HG03159 (cell line): ENCODE data around the gene NPR2.

Source experiments
- ATAC-seq: cut with Tn5 transposase; IDR thresholded peaks from one replicate; pipeline ENCODE4 v1.9.1; 2021; ENCODE audit warnings: mild to moderate bottlenecking, moderate library complexity; ENCODE audit not compliant: unreplicated experiment

The NPR2 gene

DNA sequence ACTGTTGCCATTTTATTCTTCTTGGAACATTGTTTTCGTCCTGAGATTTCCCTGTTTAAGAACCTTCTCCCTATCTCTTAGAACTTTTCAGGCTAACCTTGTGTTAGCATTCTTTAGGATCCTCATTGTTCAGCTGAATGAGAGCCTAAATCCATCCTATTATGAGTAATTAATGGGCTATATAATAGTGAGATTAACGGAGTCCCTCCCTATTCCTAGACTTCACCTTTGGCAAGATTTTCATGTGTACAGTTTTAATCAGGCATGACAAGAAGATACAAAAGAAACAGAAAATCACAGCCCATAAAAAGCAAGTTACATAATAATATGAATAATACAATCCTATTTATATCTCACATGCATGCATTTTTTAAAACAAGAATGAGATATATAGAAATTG is 28.2 kb upstream of the NPR2 start:
- no peak for ATAC-seq

DNA sequence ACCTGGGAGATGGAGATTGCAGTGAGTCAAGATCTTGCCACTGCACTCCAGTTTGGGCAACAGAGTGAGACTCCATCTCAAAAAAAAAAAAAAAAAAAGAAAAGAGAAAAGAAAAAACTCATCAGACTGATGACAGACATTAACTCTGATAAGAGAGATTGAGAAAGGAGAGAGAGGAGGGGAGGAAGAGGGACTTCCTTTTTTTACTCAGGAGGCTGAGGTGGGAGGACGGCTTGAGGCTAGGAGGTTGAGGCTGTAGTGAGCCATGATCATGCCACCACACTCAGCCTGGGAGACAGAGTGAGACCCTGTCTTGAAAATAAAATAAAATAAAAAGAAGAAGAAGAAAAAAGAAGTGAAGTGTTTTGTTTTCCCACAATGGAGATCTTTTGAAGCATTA is 27.6 kb upstream of the NPR2 start:
- no peak for ATAC-seq

DNA sequence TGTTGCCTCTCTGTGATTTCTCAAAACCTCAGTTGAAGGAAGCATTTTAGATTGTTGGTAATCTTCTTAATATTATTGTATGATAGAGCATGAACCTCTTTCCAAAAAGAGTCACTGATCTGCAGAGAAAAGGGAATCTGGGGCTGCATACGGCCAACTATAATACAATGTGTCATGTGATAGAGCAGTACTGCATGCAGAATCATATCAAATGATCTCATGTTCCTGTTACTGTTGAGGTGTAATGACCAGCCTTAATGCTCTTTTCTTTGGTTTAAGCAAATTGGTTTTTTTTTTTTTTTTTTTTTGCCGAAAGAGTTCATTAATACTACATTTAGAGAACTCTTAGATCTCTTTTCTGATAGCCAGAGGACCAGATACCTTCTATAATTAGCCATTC is 24.4 kb upstream of the NPR2 start:
- ATAC-seq: no peak

DNA sequence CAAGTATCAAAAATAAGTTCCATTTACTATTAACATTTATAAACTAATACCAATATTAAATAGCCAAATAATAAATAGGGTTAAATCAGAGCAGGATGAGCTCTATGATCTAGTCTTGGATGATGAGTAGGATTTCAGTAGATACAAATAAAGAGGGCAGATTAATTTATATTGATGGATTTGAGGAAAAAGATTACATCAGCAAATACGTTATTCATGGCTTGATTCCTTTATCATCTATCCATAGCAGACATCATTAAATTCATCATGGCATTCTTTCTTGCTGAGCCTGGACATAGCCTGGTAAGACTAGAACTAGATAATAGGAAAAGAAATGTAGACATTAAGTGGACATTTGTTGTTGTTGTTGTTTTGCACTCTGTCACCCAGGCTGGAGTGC is 23.9 kb upstream of the NPR2 start:
- no peak for ATAC-seq

DNA sequence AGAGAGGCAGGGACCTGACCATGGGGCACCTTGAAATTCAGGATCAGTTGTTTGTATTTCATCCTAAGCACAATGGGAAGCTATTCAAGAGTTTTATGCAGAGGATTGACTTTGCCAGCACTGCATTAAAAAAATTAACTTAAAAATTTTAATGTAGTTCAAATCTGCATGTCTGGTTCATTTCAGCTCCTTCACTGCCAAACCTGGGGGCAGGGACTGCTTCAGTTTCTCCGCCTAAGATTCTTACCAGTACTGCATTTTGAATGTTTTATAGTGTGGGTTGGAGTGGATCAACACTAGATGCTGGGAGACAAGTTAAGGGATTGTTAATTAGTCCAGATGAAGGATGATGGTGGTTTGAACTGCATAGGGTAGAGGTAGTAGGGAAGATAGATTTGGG is 21.6 kb upstream of the NPR2 start:
- no peak for ATAC-seq

DNA sequence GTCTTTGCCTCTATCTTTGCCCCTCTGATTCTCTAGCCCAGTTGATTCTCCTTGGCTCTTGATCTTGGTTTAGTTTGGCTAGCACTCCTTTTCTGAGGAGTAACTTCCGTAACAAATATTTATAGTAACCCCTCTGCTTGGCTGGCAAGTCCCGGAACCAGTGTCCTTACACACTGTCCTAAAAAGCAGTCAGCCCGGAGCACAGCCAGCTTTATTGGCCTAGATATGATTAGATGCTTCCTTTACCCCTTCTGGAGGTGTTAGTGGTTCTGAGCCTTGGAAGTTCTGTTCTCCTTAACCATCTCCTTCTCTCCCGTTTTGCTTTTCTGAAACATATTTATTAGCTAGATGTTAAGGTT is 20.3 kb upstream of the NPR2 start:
- ATAC-seq: no peak

DNA sequence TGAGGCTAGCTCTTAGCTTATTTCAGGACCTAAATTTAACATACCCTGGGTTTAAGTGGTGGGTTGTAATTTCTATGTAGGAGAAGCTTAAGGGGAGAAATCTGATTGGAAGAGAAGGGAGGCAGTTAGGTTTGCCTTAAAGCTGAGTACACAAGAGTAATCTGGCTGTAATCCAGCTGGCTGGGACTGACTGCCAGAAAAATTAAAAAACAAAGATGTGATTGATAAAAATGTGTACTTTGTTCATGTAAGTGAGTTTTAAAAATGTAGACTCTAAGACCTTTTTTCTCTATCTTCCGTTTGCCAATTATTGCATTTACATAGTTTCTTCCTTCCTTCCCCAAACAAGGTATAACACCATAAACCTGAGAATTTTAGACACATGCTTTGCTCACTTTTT is 19.9 kb upstream of the NPR2 start:
- ATAC-seq: no peak

DNA sequence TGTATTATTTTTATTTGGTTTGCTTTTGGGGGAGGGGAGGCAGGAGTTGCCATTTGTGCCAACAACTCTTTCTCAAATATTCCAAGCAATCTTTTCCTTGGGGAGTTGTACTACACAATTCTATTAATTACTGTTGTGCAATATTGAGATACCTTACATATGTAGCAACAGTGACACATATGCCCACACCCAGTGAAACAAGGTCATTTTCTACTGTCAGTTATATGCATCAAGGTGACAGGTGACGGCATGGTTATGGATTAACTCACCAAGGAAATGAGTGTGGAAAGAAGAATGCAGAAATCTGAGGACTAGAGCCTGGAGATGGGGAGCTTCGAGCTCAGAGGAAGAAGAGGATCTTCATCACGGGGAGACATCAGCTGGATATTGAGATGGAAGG is 19.4 kb upstream of the NPR2 start:
- ATAC-seq: no peak

DNA sequence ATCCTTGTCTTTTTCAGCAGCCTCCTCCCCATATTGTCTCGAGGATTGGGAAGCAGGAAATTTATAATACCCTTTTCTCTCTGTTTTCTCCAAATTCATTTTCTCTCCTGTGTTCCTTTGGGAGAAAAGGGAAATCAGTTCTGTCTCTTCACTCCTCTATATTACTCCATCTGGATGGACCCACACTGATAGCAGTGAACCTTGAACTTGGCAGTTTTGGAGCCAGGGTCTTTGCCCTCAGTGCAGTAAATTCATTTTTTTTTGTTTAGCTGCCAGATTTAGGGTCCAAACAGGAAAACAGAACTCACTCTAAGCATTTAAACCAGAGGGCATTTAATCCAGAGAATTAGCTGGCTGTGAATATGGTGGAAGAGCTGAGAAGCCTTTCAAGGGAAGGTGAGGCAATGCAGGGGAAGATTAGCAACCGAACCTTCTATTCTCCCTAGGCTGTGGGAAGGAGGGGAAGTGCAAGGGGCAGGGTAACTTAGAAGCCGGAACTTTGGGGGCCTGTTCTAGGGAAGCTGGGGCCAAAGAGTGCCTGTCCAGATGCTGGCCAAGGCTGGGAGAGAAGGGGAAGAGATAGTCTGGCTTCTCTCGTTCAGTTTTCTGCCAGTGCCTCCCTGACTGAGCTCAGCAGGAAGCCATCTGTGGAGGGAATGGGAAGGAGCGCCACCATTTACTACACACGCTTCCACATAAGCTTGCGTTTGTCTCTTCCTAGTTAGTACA is 16.3 kb upstream of the NPR2 start:
- no peak for ATAC-seq

DNA sequence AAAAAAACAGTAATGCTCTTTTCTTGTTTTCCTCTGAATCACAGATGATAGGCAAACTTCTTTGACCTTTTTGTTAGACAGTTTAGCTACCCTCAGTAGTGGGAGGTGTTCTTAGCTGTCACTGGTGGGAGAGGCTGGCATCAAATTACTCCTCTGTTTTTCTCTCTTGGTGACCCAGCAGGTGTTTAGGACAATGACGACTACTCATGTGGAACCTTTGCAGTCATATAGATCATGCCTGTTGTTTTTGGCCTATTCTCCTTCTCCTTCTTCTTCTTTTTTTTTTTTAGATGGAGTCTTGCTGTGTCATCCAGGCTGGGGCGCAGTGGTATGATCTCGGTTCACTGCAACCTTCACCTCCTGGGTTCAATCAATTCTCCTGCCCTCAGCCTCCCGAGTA is 15.4 kb upstream of the NPR2 start:
- no peak for ATAC-seq

DNA sequence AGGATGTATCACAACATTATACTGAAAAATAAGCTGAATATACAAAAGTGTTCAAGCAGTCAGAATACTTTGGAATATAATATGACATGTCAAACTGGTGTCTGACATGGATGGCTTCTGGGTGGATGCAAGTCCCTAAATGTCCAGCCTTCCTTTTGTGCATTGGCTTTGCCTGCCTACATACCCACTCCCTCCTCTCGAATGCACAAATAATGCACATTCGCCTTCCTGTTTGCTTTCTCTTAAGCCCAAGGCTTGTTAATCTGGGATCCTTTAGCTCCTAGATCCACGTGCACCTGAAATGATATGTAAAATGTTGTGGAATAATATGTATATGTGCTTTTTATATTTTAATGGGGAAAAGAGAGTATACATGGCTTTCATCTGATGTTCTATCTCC is 12.9 kb upstream of the NPR2 start:
- ATAC-seq: no peak

DNA sequence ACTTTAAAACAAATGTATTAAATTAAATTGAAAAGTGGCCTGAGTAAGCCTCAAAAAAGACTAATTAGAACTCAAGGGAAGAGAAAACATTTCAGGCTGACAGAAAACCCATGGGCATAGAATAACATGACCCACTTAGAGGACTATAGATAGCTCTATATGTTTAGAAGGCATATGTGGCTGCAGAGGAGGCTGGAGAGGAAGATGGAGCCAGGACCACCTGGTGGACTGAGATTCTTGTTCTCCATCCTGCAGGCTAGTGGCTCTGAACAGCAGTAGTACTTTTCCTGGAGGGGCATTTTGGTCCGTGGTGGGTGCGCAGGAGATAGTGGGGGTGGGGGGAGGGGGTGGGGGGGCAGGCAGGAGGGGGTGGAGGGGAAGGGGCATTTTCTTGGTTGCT is 10.3 kb upstream of the NPR2 start:
- no peak for ATAC-seq

DNA sequence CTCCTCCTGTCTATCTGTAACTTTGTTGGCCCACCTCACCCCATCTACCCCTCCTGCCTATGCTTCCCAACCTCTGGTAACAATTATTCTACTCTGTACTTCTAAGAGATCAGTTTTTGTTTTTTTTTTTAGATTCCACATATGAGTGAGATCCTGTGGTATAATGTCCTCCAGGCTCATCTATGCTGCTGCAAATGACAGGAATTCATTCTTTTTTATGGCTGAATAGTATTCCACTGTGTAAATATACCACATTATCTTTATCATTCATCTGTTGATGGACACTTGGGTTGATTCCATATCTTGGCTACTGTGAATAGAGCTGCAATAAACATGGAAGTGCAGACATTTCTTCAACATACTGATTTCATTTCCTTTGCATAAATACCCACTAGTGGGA is 8.0 kb upstream of the NPR2 start:
- ATAC-seq: no peak

DNA sequence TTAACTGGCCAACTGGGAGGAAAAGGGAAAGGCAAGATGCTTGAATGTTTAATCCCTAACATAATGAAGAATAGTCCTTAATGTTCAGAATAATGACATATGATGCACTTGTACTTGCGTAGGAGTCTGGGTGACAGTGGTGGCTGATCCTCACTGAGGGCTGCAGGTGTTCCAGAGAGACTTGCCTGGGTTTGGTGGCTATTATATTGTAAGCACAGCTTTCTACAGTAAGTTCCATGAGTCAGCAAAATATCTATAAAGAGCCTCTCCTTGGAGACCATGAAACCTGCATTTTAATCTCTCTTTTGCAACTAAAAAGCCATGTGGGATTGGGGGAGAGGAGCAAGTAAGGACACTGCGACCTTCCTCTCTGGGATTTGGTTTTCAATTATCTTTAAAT is 1.9 kb upstream of the NPR2 start:
- ATAC-seq: no peak

DNA sequence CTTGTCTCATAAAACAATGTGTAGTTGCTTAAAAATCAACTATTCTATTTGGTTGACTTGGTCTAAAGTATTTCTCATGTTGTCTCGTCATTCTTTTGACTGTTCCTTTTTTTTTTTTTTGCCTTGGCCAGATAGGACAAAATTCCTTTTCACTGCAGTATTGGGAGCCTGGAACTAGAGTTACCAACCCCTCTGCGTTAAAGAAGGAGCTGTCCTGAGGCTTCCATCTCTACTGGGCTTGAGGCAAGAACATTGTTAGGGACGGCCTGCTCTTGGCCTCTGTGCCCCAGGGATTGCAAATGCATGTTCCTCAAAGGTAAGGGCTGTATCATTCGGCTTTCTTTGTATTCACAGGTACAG is 1.4 kb upstream of the NPR2 start:
- no peak for ATAC-seq

DNA sequence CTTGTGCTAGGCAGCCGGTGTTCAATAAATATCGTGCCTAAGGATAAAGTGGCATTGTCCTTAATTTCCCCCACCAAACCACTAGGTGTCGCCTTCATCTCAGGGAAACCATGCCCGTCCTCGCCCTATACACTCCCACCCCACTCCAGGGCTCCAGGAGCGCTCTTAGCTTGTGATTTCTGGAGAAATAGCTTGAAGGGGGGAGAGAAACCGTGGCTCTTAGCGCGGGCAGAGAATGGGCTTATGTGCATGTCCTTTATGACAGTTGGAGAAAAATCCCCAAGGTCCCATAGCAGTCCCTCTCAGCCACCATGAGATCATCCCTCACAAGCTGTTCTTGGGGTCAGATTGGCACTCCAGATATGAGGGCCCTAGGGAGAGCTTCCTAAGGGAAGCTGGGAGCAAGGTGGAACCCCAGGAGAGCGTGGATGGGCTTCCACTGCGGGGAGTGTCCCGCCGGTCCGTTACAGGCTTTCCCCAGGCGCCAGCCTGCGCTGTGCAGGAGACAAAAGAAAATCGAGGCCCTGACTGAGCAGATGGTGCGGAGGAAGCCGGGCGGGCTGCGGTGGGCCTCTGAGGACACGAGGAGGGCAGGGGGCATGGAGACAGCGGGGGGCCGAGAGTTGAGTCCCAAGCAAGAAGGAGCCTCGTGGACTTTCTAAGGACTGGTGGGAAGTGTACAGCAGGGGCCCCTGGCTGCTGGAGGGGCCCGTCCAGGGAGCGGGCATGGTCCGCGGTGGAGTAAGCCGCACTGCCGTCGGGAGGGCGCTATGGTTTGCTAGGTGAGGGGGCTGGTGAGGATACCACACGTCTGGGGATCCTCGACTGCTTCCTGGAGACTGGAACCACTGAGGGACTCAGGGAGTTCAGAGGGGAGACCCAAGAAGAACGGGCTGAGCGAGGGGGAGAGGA is 750 bp upstream of the NPR2 start:
- ATAC-seq: no peak

DNA sequence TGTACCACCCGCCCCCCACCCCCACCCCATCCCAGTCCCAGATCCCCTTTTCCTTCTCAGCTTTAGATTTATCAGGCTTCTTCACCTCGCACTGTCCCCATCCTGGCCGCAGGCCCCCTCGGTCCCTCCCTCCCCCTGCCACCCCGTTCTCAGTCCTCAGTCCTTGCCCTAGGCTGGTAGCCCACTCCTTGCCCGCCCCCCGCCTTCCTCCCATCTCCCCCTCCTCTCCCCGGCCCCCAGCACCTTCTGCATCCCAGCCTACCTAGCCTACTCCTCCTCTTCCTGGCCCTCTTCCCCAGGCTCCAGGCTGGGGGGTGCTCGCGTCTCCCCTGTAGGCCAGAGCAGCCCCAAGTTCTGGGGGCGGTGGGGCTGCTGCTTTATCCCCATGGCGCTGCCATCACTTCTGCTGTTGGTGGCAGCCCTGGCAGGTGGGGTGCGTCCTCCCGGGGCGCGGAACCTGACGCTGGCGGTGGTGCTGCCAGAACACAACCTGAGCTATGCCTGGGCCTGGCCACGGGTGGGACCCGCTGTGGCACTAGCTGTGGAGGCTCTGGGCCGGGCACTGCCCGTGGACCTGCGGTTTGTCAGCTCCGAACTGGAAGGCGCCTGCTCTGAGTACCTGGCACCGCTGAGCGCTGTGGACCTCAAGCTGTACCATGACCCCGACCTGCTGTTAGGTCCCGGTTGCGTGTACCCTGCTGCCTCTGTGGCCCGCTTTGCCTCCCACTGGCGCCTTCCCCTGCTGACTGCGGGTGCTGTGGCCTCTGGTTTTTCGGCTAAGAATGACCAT is 828 bp downstream of the NPR2 start:
- ATAC-seq: no peak

DNA sequence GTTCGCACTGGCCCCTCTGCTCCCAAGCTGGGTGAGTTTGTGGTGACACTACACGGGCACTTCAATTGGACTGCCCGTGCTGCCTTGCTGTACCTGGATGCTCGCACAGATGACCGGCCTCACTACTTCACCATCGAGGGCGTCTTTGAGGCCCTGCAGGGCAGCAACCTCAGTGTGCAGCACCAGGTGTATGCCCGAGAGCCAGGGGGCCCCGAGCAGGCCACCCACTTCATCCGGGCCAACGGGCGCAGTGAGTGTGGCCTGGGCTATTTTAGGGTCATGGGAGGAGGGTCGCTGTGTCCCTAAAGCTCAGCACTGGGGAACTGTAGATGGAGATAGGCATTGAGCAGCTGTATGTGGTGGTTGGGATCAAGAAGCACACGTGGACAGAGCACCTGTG is 1.4 kb downstream of the NPR2 start:
- ATAC-seq: no peak

DNA sequence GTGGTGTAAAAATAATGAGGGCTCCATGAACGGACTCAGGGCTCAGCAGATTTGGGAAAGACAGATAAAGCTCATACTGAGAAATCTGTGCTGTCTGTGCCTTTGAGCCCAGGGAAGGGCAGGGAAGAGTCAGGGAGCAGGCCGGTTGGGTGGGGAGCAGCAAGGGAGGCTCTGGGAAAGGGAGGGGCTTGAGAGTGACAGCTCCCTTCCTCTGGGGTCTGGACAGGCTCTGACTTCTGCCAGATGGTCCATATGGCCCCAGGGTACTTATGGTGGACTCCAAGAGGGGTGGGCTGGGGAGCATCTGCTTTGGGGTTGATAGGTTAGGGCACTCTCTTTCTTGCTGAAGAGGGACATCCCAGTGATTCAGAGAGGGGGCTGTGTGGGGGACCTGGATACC is 2.1 kb downstream of the NPR2 start:
- no peak for ATAC-seq

DNA sequence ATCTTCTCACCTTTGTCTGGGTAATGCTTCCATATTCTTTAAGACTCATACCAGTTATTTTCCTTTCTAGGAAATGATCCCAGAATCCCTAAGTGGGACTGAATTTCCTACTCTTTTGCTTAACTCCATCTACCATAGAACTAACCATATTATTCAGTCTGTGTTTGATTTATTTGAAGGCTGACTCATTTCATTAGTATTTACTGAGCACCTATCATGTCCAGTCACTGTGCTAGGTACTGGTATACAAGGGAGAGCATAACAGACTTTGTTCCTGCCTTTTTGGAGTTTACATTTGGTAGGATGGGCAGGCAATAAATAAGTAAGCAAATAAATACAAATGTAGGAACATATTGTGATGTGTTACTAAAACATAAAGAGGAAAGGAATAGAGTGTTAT is 4.3 kb downstream of the NPR2 start:
- ATAC-seq: no peak

DNA sequence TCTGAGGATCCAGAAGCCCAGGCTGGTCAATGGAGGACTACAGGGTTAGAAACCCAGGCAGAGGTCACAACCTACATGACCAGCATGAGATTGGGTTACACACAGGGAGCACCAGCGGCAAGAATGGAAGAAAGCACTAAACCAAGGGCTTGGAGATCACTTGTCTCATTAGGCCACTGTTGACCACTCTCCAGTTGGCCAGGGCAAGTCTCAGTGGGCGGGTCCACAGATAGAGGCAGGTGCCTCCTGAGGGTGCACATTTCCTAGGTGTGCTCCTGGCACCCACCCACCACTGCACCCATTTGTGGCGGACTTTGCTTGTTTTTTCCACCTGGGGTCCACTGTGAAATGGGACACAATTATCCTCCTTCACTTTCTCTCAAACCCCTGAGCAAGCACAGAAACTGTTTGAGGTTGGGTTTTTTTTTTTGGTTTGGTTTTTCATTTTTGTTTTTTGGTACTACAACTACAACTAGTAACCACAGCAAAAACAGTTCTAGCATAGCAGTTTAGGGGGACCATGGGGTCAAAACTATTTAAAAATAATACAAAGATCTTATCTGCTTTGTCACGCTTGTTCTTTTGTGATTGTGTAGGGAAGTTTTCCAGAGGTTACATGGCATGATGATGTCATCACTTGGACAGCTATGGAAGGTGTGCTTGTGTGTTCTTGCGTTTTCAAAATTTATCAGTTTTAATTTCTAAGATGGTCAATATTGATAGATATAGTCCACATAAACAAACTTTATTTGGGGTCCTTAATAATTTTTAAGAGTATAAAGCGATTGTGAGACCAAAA is 6.1 kb downstream of the NPR2 start:
- ATAC-seq: no peak
